Uterus (tissue), 4 donors: ENCODE data around the gene GPR37L1. TPM values are rescaled to one million over a fixed set of nuclear protein-coding genes. Genes with fewer than 3 reads are reported as not detected.

Experiments
- DNase-seq, 2 donors: peaks; one replicate each; pipeline ENCODE4 v3.0.0-alpha.2; 2019 to 2020
- H3K27ac ChIP-seq, 2 donors: fragments of 200-600 bp; sonication (generic); 1 replicate in 1 of 2; 2 replicates in 1 of 2; pipeline ENCODE4 v1.5.1; 2016 to 2018
- H3K27me3 ChIP-seq, 2 donors: fragments of 200-600 bp; sonication (generic); one replicate each; pipeline ENCODE4 v1.5.1; 2018 to 2019; ENCODE audit warnings: control low read depth in 1 of 2
- H3K36me3 ChIP-seq, 2 donors: fragments of 200-600 bp; sonication (generic); one replicate each; pipeline ENCODE4 v1.5.1; 2019; ENCODE audit warnings: control low read depth in 1 of 2
- H3K4me1 ChIP-seq, 2 donors: fragments of 200-600 bp; sonication (generic); one replicate each; pipeline ENCODE4 v1.5.1; 2018 to 2019; ENCODE audit warnings: control low read depth in 1 of 2
- H3K4me3 ChIP-seq, 2 donors: fragments of 200-600 bp; sonication (generic); 1 replicate in 1 of 2; 2 replicates in 1 of 2; pipeline ENCODE4 v1.5.1; 2018 to 2019; ENCODE audit warnings: mild to moderate bottlenecking in 1 of 2
- H3K9me3 ChIP-seq, 2 donors: fragments of 200-600 bp; sonication (generic); one replicate each; pipeline ENCODE4 v1.5.1; 2019; ENCODE audit warnings: control low read depth in 1 of 2
- CTCF ChIP-seq, 4 experiments: fragments of 200-600 bp in 2 of 4; fragments of 450-650 bp in 2 of 4; sonication (generic) in 2 of 4; IDR thresholded peaks; one replicate each; pipeline ENCODE4 v1.5.1; 2016 to 2019; ENCODE audit warnings: antibody characterized with exemption in 4 of 4, mild to moderate bottlenecking in 2 of 4, moderate library complexity in 1 of 4
- POLR2A ChIP-seq, 2 donors: fragments of 450-650 bp; IDR thresholded peaks; one replicate each; pipeline ENCODE4 v1.6.1; 2016; ENCODE audit warnings: antibody characterized with exemption in 2 of 2, mild to moderate bottlenecking in 1 of 2, moderate library complexity in 1 of 2
- intact Hi-C: fragments of 100-400 bp; cut with DNase I; formaldehyde crosslinking; loops from one replicate; pipeline ENCODE4 v1.15.1; 2023; ENCODE audit warnings: low total_unique reads
- total RNA-seq, 4 donors: library from RNA; depleted of rRNA in 3 of 4; stranded (reverse); fragments of >200 nt in 3 of 4; gene quantifications; one replicate each; pipeline versions ENCODE4 v1.1.0 to v1.2.4, GENCODE V29; 2014 to 2023
- donor health status: DM: yes; HTN: yes; CAD: no.

The GPR37L1 gene
- total RNA-seq, 4 donors from 2014 or later = 0.09 to 0.21 TPM; not detected in 2

- Histone ChIP-seq H3K27ac (no peak overlapping the region), H3K27me3 (no peaks in the 10 kb centered on the region), H3K9me3 (no peaks in the 10 kb centered on the region), H3K4me1 (no peaks in the 10 kb centered on the region), H3K4me3 (no peak overlapping the region), H3K36me3 (no peaks in the 10 kb centered on the region)
- no peak for DNase-seq
- intact Hi-C loops = no loop called here
- TF ChIP-seq CTCF (IDR thresholded peaks at IDR 0.05) (no peak), POLR2A (IDR thresholded peaks at IDR 0.05) (no peak)
Measured at GRCh38 chr1:202086579-202087350, 36.0 kb upstream of the GPR37L1 start.

- Histone ChIP-seq H3K4me3 (no peak overlapping the region), H3K36me3 (no peaks in the 10 kb centered on the region), H3K27me3 (no peaks in the 10 kb centered on the region), H3K9me3 (no peaks in the 10 kb centered on the region), H3K27ac (no peak overlapping the region), H3K4me1 (no peaks in the 10 kb centered on the region)
- intact Hi-C loops = no loop called here
- no peak for TF ChIP-seq CTCF (IDR thresholded peaks at IDR 0.05)
- no peak for DNase-seq
Measured at GRCh38 chr1:202088206-202088605, 34.5 kb upstream of the GPR37L1 start.

GRCh38 chr1:202090994-202091393, 31.7 kb upstream of the GPR37L1 start:
- no peak overlapping the region for H3K4me3 ChIP-seq
- no peak for DNase-seq
- H3K27me3 ChIP-seq = no peaks in the 10 kb centered on the region
- H3K36me3 ChIP-seq = no peaks in the 10 kb centered on the region
- TF ChIP-seq CTCF (IDR thresholded peaks at IDR 0.05) (no peak), POLR2A (IDR thresholded peaks at IDR 0.05) (no peak)
- intact Hi-C loops = no loop called here
- H3K27ac ChIP-seq = no peak overlapping the region
- H3K4me1 ChIP-seq = no peaks in the 10 kb centered on the region
- no peaks in the 10 kb centered on the region for H3K9me3 ChIP-seq

- TF ChIP-seq CTCF (IDR thresholded peaks at IDR 0.05) (no peak), POLR2A (IDR thresholded peaks at IDR 0.05) (no peak)
- H3K36me3 ChIP-seq = no peaks in the 10 kb centered on the region
- no peaks in the 10 kb centered on the region for H3K27me3 ChIP-seq
- no peaks in the 10 kb centered on the region for H3K9me3 ChIP-seq
- H3K4me3 ChIP-seq = no peak overlapping the region
- H3K4me1 ChIP-seq = no peaks in the 10 kb centered on the region
- intact Hi-C loops = no loop called here
- no peak for DNase-seq
- H3K27ac ChIP-seq = no peak overlapping the region
Measured at GRCh38 chr1:202093858-202094257, 28.9 kb upstream of the GPR37L1 start.

GRCh38 chr1:202101184-202101583, 21.5 kb upstream of the GPR37L1 start:
- TF ChIP-seq CTCF (IDR thresholded peaks at IDR 0.05) (no peak), POLR2A (IDR thresholded peaks at IDR 0.05) (no peak)
- no peak overlapping the region for H3K27ac ChIP-seq
- no peak overlapping the region for H3K4me3 ChIP-seq
- H3K27me3 ChIP-seq = no peaks in the 10 kb centered on the region
- DNase-seq = no peak
- no peaks in the 10 kb centered on the region for H3K9me3 ChIP-seq
- intact Hi-C loops = no loop called here
- H3K4me1 ChIP-seq = no peaks in the 10 kb centered on the region
- H3K36me3 ChIP-seq = no peaks in the 10 kb centered on the region
